Measurements from ENCODE around the gene CTNNA1.

CTNNA1 gene

DNA sequence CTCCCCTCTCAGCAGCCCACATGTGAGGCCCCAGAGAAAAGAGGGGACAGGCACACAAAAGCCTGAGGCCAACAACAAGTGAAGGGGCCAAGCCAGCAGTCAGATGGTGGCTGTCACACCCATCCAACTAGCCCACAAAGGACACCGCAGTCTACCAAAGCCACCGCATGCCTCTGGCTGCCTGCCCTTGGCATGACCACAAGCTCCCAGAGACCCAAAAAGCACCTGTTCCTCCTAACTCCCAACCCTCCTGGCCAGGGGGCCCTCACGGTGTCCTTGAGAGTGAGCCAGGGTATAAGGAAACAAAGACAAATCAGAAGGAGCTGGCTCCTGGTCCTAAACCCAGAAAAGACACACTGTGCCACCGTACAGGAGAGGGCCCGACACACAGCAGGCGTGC, 199.7 kb downstream of the CTNNA1 start:
- DNase-seq: no peak

DNA sequence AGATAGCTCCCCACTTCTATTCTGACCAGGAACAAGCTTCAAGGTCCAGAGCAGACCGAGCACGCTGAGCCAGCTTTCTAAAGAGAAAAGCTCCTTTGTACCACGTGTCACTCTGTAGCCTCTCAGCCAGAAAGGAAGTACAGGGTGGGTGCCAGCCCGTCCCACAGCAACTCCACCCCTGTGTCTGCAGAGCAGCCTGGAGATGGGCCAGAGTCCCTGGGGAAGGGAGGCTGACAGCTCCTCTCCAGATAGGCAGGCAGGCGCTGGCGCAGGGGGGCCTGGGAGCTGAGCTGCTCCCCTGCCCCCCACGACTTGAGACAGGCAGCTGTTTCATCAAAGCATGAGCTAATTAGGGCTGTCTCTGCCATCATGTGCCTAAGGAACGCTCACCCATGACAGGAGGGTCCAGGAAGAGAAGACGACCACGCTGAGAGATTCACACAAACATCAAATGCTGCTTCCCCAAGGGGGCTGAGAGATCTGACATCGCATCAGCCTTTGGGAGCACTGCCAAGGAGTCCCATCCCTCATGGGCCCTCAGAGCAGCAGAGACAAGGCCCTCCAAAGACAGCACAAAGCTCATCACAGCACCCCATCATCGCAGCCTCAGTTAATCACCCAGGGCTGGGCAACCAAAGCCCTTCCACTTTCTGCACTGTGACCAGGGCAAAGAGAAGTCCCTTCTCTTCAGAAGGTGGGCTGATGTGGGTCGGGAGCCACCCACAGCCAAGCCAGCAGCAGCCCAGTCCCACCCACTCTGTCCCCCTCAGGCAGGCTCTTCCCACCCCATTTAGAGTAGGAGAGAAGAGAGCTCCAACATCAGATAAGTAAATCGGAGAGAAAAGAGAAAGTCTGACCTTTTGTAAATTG, 200.4 kb downstream of the CTNNA1 start:
- no peak for DNase-seq

DNA sequence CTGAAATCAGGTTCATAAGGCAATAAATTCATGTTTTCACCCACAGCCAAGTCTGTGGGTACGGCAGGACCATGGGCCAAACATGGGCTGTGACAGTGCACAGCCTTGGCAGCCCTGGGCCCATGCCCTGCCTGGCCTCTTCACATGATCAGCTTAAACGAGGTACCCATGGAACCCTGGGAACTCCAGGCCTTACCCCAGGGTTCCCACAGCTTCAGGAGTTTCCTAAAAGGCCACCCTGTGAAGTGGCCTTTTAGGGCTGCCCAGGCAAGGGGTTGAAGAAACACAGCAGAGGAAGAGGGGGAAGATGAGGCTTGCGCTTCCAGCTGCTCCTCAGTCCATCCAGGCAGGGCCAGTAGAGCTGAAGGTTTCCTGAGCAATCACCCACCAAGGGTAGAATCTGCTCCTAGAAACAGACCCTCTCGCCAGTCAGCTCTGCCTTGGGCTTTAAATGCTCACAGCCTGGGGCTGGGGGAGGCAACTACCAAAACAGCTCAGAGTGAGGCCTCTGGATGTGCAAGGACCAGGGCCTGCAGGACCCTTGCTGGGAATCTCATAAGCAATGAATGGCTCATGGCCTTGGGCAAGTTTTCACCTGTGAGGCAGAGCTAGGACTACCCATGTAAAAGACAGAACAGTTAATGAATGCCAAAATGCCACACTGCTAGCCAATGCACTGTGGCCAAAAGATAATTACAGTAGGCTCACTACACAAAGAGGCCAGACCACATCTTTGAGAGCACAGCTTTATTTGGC, 201.2 kb downstream of the CTNNA1 start:
- DNase-seq: no peak

DNA sequence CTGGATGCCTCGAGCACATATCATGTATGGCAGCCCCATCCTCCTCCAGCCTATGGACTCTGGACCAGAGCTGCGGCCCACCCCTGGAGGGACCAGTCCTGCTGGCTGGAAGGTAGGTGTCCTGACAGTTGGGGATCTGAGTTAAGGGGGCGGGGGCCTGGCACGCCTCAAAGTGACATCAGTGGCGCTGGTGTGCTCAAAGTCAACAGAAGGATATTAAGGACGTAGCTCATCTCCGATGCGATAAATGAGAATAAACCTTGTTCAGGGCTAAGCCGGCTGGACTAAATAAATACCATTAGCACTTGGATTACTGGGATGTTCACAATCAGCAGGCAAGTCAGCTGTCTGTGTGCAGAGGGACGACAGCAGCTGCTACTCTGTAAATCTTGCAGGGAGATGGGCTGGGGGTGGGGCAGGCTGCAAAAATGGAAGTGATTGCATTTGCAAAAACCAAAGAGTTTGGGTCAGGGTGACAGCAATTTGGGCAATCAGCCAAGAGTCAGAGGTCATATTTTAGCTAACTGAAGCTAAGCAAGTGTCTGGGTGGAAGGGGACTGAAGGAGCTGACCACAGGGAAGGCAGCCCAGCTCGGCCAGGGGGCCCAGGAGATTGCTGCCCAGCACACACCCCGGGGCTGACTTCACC, 201.9 kb downstream of the CTNNA1 start:
- no peak for DNase-seq

DNA sequence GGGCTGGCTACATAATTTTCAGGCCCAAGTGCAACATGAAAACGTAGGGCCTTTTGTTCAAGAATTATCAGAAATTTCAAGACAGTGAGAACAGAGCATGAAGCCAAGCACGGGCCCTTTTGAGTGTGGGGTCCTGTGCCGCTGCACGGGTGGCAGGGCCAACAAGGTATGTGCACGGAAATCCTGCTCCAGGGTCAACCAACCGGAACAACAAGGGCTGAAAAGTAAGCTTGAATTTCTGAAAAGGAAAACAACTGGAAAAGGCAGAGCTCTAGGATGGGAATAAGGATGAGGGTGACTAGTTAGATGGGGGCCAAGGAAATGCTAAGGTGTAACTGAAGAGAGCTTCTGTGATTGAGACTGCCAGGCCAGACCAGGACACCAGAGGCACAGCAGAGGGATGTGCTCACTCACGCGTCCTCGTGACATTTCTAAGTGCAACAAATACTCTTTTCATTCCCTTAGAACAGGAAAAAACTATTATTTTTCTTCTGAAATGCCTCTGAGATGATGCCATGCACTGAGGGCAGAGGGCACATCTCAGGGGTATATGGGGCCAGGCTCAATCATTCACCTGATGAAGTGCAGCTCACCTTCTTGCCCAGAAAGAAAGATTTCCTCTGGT, 202.6 kb downstream of the CTNNA1 start:
- no peak for DNase-seq

DNA sequence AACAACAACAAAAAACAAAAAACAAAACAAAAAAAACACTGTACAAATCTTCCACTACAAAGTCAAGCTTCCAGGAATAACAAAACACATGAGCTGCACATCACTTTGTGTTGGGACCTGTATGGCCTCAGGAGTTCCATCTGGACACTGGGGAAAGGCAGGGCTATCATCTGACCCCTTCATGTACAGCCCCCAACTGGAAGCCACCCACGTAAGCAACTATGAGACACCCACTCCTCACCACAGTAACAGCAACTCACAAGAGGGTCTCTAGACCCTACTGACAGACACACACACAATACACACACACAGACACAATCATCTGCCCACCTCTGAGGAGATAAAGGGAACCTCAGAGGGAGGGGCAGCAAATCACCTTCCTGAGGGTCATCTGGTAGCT, 203.6 kb downstream of the CTNNA1 start:
- no peak for DNase-seq

DNA sequence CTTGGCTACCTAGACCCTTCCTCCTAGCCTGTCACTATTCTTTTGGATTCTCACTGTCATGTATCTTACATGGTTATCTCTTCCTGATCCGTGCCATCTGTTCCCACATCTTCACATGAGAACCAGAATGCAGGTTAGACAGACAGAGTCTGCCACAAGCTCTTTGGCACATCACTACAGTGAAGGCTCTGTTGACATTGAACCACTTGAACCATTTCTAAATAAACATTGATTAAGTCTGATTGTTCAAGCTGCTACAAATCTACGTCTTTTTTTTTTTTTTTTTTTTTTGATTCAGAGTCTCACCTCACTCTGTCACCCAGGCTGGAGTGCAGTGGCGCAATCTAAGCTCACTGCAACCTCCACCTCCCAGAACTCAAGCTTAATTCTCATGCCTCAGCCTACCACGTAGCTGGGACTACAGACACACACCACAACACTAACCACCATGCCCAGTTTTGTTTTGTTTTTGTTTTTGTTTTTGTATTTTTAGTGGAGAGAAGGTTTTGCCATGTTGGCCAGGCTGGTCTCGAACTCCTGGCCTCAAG, 207.0 kb downstream of the CTNNA1 start:
- DNase-seq: no peak

DNA sequence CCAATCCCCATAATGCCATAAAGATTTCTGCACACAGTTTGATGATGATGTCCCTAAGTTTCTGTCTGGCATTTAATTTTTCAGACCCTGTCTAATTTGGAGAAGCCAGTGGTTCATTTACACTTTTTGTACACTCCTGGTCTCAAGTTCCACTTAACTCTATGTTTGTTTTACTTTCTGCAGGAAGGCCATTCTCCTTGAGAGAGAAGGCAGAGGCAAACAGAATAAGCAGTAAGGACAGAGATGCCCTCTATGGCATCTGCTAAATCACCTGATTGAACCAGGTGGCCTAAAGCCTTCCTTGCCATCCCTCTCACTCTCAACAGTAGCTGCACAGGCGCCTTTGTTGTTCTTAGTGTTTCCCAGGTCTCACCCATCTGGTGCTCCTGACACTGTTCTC, 208.0 kb downstream of the CTNNA1 start:
- DNase-seq: no peak

DNA sequence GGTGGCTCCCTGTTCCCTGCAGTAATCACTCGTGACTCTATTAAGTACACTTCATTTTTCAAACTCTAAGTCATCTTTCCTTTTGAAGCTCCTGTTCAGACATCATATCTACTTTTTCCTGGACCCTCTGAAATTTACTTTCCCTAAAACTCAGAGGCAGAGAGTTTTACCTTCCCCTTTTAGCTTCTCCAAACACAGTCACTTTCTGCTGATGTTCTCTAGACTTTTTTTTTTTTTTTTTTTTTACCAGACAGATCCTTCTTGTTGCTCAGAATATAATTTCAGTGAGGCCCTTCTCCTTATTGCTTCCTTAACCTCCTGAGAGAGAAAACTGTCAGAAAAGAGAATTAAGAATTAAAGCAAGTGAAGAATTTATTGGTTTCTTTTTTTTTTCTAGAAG, 208.5 kb downstream of the CTNNA1 start:
- DNase-seq: no peak

DNA sequence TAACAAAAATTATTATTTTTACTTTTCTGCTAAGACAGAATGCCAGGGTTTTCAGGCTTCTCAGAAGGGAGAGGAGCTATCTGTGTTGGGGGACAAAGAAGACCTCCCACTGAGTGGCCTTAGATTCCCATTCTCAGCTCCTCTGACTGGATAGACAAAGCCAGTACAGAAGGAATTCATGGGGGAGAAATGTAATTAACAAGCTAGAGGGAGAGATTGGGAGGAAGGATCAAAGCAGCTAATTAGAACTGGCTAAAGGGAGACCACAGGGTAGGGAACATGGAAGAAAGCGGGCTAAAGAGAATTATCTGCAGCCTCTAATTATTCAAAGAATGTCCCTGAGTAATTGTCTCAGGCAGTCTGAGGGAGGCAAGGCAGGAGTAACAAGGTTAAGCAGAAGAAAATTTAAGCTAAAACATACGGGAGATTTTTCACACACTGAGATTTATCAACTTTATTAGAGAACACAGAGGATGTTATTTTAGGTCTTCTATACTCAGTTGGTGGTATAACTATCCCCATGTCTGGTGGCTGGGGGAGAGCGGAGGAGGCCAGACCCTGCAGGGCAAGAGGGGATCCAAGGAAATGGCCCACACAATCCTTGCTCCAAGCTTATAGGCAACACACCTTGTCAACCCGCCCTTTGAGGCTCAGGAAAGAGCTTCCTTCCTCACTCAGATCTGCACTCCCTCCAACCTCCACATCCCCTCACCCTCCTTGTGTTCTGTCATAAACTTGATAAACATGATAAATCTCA, 209.6 kb downstream of the CTNNA1 start:
- no peak for DNase-seq

DNA sequence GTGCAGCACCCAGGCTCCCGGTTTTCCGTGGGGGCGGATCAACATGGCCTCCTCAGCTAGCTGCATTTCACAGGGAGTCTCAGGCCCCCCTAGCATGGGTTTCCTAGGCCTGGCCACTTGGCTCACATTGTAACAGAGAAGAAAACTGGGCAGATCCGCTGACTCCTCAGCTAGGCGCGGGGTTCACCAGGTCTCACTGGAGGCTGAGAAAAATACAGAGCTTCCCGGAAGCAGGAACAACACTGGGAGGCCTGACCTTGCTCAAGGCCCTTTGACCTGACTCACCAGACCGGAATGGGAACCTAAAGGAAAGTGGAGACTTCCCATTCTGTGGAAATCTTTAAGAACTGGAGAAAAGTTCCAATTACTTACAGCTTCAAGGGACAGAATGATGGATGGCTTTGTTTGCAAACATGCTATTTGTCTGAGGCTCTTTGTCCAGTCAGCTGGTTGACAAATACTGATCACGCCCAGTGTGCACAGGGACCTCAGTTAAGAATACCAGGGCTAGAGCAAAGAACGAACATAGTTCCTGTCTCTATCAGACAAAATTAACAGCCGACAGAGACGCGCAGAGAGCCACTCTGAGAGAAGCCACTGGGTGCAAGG, 210.6 kb downstream of the CTNNA1 start:
- DNase-seq: no peak

DNA sequence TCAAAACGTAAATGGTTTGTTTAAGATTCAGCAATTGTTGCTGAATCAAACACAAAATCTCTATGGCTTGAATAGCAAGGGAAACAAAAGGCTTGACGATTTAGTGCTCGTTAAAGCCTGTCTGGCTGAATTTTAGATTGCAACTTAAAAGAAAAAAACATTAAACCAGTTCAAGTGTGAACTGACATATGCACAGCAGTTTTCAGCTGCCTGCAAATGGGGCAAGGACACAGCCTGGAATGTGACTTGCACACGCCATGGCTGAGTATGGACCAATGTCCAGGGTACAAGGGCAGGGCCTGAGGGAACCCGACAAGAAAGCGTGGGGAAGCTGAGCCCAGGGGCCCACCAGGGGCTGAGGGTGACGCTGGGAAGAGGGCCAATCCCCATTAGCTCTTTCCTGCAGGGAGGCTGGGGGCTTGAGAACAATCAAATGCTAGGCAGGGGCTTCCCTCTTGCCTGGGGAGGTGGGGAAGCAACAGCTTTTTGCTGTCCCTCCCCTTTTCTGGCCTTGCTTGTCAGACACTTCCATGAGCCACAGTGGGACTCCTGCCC, 211.5 kb downstream of the CTNNA1 start:
- DNase-seq: no peak

DNA sequence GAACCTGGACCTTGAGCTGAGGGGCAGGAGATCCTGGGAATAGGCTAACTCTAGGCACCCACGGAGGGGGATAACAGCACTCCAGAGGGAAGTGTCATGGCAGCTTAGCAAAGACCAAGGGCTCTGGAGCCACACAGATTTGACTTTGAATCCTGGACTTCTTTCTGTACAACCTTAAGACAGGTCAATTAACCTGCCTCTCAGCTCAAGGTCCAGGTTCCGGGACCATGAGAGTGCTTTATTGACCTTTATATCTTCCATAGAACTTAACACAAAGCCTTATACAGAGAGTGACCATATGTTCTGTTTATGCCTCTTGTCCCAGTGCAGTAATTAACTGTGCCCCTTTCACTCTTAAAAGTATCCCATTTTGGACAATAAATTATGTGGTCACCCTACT, 212.4 kb downstream of the CTNNA1 start:
- no peak for DNase-seq

DNA sequence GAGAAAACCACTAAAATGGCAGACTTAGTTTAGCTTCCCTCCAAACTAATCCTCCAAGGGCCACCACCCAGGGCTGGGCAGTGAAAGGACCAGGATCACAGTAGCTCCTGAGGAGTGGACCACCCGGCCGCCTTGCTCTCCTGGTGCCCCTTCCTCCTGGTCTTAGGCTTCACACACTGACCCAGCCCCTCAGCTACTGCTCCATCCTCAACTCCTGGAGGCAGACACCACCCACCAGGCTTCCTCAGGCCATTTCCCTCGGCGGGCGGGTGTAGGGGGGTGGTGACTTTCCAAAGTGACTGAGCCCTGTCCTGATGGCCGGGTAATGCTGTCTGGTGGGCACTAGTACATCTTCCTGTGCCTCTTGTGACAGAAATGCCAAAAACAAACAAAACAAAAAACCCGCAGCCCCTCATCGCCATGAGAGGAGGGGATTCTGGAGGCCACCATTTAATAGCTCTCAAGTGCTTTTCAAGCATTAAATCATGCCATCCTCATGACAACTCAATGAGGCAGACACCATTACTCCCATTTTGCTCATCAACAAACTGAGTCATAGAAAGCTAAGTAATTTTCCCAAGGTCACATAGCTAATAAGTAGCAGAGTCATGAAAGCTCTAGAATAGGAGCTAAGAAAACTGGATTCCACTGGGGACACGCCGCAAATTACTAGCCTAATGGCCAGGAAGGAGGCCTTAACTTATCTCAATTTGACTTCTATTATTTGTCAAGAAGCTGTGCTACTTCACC, 213.2 kb downstream of the CTNNA1 start:
- no peak for DNase-seq

DNA sequence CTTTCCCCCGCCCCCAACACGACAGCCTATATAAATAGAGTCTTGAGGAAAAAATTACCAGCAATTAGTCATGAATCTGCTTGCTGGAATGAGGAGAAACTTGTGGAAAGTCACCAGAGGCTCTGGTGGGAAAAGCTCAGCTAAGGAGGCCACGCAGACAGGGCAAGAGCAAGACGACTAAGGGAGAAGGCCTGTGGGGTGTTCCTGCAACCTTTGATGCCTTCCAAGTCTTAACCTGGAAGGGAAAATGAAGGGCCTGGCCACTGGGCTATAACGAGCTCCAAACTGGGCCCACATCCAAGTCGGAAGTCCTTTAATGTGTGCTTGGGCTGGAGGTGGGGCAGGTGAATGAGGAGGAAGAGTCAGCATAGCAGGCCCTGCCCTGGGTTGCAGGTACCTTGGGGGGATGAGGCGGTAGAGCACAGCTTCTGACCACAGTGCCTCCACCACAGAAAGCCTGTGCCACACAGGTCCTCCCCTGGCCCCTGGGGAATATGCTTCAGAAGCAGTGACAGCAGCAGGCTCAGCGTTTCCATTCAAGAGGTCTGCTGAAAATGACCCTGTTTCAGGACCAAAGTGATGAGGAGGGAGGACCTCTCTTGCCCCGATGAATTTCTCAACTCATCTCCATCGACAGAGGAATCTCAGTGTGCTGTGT, 214.7 kb downstream of the CTNNA1 start:
- DNase-seq: no peak

DNA sequence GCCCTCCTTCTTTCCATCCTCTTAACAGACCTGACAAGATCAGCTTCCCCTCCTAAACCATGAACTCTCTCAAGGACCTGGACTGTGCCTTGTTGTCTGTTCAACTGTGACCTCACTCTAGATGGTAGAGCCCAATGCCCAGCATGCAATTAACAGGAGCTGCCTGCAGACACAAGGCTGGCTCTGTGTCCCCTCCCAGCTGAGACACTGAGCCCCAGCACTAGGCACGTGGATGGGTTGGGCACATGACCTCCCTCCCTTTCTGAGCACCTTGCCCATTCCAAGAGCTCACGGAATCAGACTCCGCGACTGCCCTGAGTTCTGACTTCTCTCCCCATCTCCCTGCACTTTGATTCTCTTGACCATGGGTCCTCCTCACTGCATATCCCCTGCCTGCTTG, 215.4 kb downstream of the CTNNA1 start:
- no peak for DNase-seq

DNA sequence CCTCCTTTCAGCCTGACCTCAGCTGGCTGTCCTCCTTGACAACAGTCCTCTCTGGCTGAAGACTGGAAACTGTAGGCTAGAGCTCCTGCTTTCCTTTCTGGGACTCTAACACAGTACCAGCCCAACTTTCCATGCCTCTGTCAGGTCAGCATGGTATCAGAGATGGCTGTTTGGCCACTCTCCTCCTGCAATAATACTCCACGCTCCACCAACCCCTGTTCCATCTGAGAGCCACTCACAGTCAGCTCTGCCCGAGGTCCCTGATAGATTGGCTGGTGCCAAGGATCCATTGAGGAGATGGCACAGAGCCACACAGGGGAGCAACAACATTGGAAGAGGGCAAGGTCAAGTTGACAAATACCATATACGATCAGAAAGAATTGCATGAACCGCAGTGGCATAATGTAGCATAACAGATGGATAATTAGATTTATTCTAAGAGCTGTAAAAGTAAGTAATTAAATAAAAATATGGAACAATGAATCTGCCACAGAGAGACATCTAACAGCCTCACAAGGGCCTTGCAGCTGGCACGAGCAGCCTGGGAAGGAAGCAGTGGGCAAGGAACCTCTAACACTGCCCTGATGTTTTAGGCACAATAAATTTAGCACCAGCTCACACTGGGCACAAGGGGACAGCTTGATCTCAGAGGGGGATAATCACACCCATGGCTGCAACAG, 216.2 kb downstream of the CTNNA1 start:
- no peak for DNase-seq

DNA sequence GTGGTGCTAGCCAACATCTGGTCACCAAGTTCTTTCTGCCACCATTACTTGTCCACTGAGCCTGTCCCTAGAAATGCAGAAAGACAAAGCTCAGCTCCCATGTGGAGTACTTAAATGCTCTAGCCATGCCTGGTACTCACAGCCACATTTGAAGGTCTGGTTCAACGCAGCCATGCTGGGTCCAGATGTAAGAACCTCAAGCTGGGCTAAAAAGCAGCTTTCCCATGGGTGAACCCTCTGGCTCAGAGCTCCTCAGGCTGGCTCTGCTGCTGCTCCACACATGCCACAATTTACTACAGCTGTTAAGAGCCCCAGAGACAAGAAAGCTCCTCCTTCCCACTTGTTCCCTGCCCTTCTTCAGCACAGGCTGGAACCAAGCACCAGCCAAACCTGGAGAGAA, 219.0 kb downstream of the CTNNA1 start:
- no peak for DNase-seq

DNA sequence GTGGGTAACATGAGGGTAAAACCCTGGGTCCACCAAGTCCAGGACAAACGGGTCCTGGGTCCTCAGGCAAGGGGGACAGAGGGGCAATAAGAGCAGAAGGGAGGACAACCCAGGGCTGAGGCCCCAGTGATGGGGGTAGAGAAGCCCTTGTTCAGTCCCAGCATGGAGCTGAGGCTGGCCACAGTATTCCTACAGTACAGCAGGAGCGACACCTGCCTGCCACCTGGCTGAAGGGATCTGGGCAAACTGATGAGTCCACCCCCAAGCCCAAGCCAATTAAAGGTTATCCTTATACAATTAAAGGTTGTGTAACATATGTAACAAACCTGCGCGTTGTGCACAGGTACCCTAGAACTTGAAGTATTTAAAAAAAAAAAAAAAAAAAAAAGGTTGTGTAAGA, 219.6 kb downstream of the CTNNA1 start:
- no peak for DNase-seq

Data from activated naive CD4-positive, alpha-beta T cell treated with anti-CD3 and anti-CD28 coated beads, Interleukin-2, amount 50 U/mL, for 16 hours (primary cell).